ENCODE measurements around the gene FITM1. TPM values are rescaled to one million over a fixed set of nuclear protein-coding genes. Genes with fewer than 3 reads are reported as not detected.

The FITM1 gene
- 0.33 TPM for polyA plus RNA-seq (2013, experiment 1 of 2)
- polyA plus RNA-seq (2013, experiment 2 of 2) = 0.18 TPM

GRCh38 chr14:24130380-24130716, at the start of gene FITM1:
Gene FITM1, plus strand, starts transcription at chr14:24130659. Its CDS starts 905 bp downstream, at chr14:24131564.
- Histone ChIP-seq H3K27me3 (ENCODE audit: control insufficient read depth in 3 of 3, insufficient read depth in 3 of 3, low read depth in 1 of 3, low read length in 3 of 3) (no peaks in the 10 kb centered on the region), H3K36me3 (replicated peaks in 1 of 2; ENCODE audit: control insufficient read depth in 2 of 2, insufficient read depth in 2 of 2, low read length in 2 of 2) (no peaks in the 10 kb centered on the region), H2BK15ac (ENCODE audit: low read length) (no peak within 1 kb of the TSS), H3K4ac (ENCODE audit: low read length) (no peak within 1 kb of the TSS), H3K4me2 (ENCODE audit: insufficient read depth, low read length, poor library complexity, severe bottlenecking) (no peak within 1 kb of the TSS), H4K8ac (ENCODE audit: low read depth, low read length) (no peak within 1 kb of the TSS), H3K9me3 (replicated peaks in 1 of 2; ENCODE audit: control insufficient read depth in 2 of 2, insufficient read depth in 1 of 2, low read depth in 1 of 2, low read length in 2 of 2) (no peaks in the 10 kb centered on the region), H3K14ac (ENCODE audit: low read length) (no peak within 1 kb of the TSS), H2AFZ (ENCODE audit: low read length) (no peak within 1 kb of the TSS), H3K4me1 (ENCODE audit: control insufficient read depth in 2 of 2, insufficient read depth in 1 of 2, low read depth in 1 of 2, low read length in 2 of 2) (peaks cover under 1 to 1% of the 10 kb centered on the region in 2 donors), H3K79me1 (ENCODE audit: low read depth, low read length) (no peaks in the 10 kb centered on the region), H3K4me3 (ENCODE audit: low read length in 2 of 2) (no peak within 1 kb of the TSS), H3K27ac (replicated peaks; ENCODE audit: low read length) (no peak within 1 kb of the TSS), H2AK5ac (ENCODE audit: low read depth, low read length) (no peak within 1 kb of the TSS), H2BK120ac (ENCODE audit: low read depth, low read length) (no peak within 1 kb of the TSS), H4K91ac (ENCODE audit: low read depth, low read length, poor library complexity) (no peak within 1 kb of the TSS), H2BK5ac (ENCODE audit: low read length) (no peak within 1 kb of the TSS), H2BK12ac (ENCODE audit: low read length) (no peak within 1 kb of the TSS), H3K9ac (ENCODE audit: low read depth, low read length, poor library complexity) (no peak within 1 kb of the TSS), H3K18ac (ENCODE audit: low read length) (no peak within 1 kb of the TSS), H3K23ac (ENCODE audit: low read depth, low read length, poor library complexity) (no peak within 1 kb of the TSS)
- no peak for DNase-seq (ENCODE audit: low spot score)
- WGBS, 2 donors (ENCODE audit: extremely low coverage in 2 of 2, insufficient read length in 2 of 2, insufficient replicate concordance in 1 of 2) = no CpG with 5 or more reads among the region's 5 CpGs

GRCh38 chr14:24080888-24081738, 49.3 kb upstream of the FITM1 start:
- Histone ChIP-seq H2BK5ac (ENCODE audit: low read length) (no peak overlapping the region), H2BK15ac (ENCODE audit: low read length) (peak overlapping the region; percentile 51), H2BK120ac (ENCODE audit: low read depth, low read length) (peak overlapping the region; percentile 32), H3K36me3 (replicated peaks in 1 of 2; ENCODE audit: control insufficient read depth in 2 of 2, insufficient read depth in 2 of 2, low read length in 2 of 2) (no peaks in the 10 kb centered on the region), H4K91ac (ENCODE audit: low read depth, low read length, poor library complexity) (no peak overlapping the region), H3K79me1 (ENCODE audit: low read depth, low read length) (no peaks in the 10 kb centered on the region), H3K9ac (ENCODE audit: low read depth, low read length, poor library complexity) (peak overlapping the region; percentile 85), H3K4me1 (ENCODE audit: control insufficient read depth in 2 of 2, insufficient read depth in 1 of 2, low read depth in 1 of 2, low read length in 2 of 2) (peaks cover 22 to 33% of the 10 kb centered on the region in 2 donors), H3K23ac (ENCODE audit: low read depth, low read length, poor library complexity) (peak overlapping the region; percentile 62), H3K14ac (ENCODE audit: low read length) (no peak overlapping the region), H3K4ac (ENCODE audit: low read length) (no peak overlapping the region), H3K27ac (replicated peaks; ENCODE audit: low read length) (no peak overlapping the region), H3K4me2 (ENCODE audit: insufficient read depth, low read length, poor library complexity, severe bottlenecking) (peak overlapping the region; percentile 92), H4K8ac (ENCODE audit: low read depth, low read length) (no peak overlapping the region), H2BK12ac (ENCODE audit: low read length) (peak overlapping the region; percentile 64), H2AFZ (ENCODE audit: low read length) (peak overlapping the region; percentile 96), H2AK5ac (ENCODE audit: low read depth, low read length) (no peak overlapping the region), H3K27me3 (ENCODE audit: control insufficient read depth in 3 of 3, insufficient read depth in 3 of 3, low read depth in 1 of 3, low read length in 3 of 3) (peaks cover 0 to 91% (median 21%) of the 10 kb centered on the region in 3 experiments), H3K18ac (ENCODE audit: low read length) (peak overlapping the region; percentile 83), H3K4me3 (ENCODE audit: low read length in 2 of 2) (peak overlapping the region; percentile 39 to 84), H3K9me3 (replicated peaks in 1 of 2; ENCODE audit: control insufficient read depth in 2 of 2, insufficient read depth in 1 of 2, low read depth in 1 of 2, low read length in 2 of 2) (peaks cover 0 to 5% of the 10 kb centered on the region in 2 donors)
- no CpG with 5 or more reads among the region's 74 CpGs for WGBS, 2 donors (ENCODE audit: extremely low coverage in 2 of 2, insufficient read length in 2 of 2, insufficient replicate concordance in 1 of 2)
- DNase-seq (ENCODE audit: low spot score) = no peak

- H3K9ac ChIP-seq (ENCODE audit: low read depth, low read length, poor library complexity) = peak overlapping the region; percentile 85
- no peak overlapping the region for H4K91ac ChIP-seq (ENCODE audit: low read depth, low read length, poor library complexity)
- no peak overlapping the region for H2BK5ac ChIP-seq (ENCODE audit: low read length)
- H2AK5ac ChIP-seq (ENCODE audit: low read depth, low read length) = no peak overlapping the region
- H3K4ac ChIP-seq (ENCODE audit: low read length) = no peak overlapping the region
- WGBS, 2 donors (ENCODE audit: extremely low coverage in 2 of 2, insufficient read length in 2 of 2, insufficient replicate concordance in 1 of 2) = no CpG with 5 or more reads among the region's 26 CpGs
- peak overlapping the region; percentile 83 for H3K18ac ChIP-seq (ENCODE audit: low read length)
- H3K36me3 ChIP-seq (replicated peaks in 1 of 2; ENCODE audit: control insufficient read depth in 2 of 2, insufficient read depth in 2 of 2, low read length in 2 of 2) = no peaks in the 10 kb centered on the region
- H3K4me3 ChIP-seq (ENCODE audit: low read length in 2 of 2) = peak overlapping the region in 1 of 2 donors; percentile 39
- peak overlapping the region; percentile 62 for H3K23ac ChIP-seq (ENCODE audit: low read depth, low read length, poor library complexity)
- H3K27ac ChIP-seq (replicated peaks; ENCODE audit: low read length) = no peak overlapping the region
- H4K8ac ChIP-seq (ENCODE audit: low read depth, low read length) = no peak overlapping the region
- no peak overlapping the region for H3K14ac ChIP-seq (ENCODE audit: low read length)
- H3K79me1 ChIP-seq (ENCODE audit: low read depth, low read length) = no peaks in the 10 kb centered on the region
- peak overlapping the region; percentile 32 for H2BK120ac ChIP-seq (ENCODE audit: low read depth, low read length)
- H2AFZ ChIP-seq (ENCODE audit: low read length) = peak overlapping the region; percentile 96
- peaks cover 0 to 5% of the 10 kb centered on the region in 2 donors for H3K9me3 ChIP-seq (replicated peaks in 1 of 2; ENCODE audit: control insufficient read depth in 2 of 2, insufficient read depth in 1 of 2, low read depth in 1 of 2, low read length in 2 of 2)
- H3K4me2 ChIP-seq (ENCODE audit: insufficient read depth, low read length, poor library complexity, severe bottlenecking) = peak overlapping the region; percentile 92
- DNase-seq (ENCODE audit: low spot score) = no peak
- peaks cover 0 to 90% (median 21%) of the 10 kb centered on the region in 3 experiments for H3K27me3 ChIP-seq (ENCODE audit: control insufficient read depth in 3 of 3, insufficient read depth in 3 of 3, low read depth in 1 of 3, low read length in 3 of 3)
- no peak overlapping the region for H2BK12ac ChIP-seq (ENCODE audit: low read length)
- H3K4me1 ChIP-seq (ENCODE audit: control insufficient read depth in 2 of 2, insufficient read depth in 1 of 2, low read depth in 1 of 2, low read length in 2 of 2) = peaks cover 25 to 33% of the 10 kb centered on the region in 2 donors
- peak overlapping the region; percentile 51 for H2BK15ac ChIP-seq (ENCODE audit: low read length)
Observed at GRCh38 chr14:24081739-24082211, 48.7 kb upstream of the FITM1 start.

- peak overlapping the region; percentile 11 for H2BK15ac ChIP-seq (ENCODE audit: low read length)
- H3K23ac ChIP-seq (ENCODE audit: low read depth, low read length, poor library complexity) = no peak overlapping the region
- H3K4ac ChIP-seq (ENCODE audit: low read length) = no peak overlapping the region
- no peak overlapping the region for H3K18ac ChIP-seq (ENCODE audit: low read length)
- no peak overlapping the region for H2AFZ ChIP-seq (ENCODE audit: low read length)
- peak overlapping the region; percentile 17 for H2AK5ac ChIP-seq (ENCODE audit: low read depth, low read length)
- H3K9me3 ChIP-seq (replicated peaks in 1 of 2; ENCODE audit: control insufficient read depth in 2 of 2, insufficient read depth in 1 of 2, low read depth in 1 of 2, low read length in 2 of 2) = peaks cover 0 to 5% of the 10 kb centered on the region in 2 donors
- H3K4me2 ChIP-seq (ENCODE audit: insufficient read depth, low read length, poor library complexity, severe bottlenecking) = no peak overlapping the region
- no peak overlapping the region for H3K14ac ChIP-seq (ENCODE audit: low read length)
- H4K91ac ChIP-seq (ENCODE audit: low read depth, low read length, poor library complexity) = no peak overlapping the region
- H2BK5ac ChIP-seq (ENCODE audit: low read length) = peak overlapping the region; percentile 17
- no peak overlapping the region for H4K8ac ChIP-seq (ENCODE audit: low read depth, low read length)
- H3K36me3 ChIP-seq (replicated peaks in 1 of 2; ENCODE audit: control insufficient read depth in 2 of 2, insufficient read depth in 2 of 2, low read length in 2 of 2) = no peaks in the 10 kb centered on the region
- no peak overlapping the region for H2BK120ac ChIP-seq (ENCODE audit: low read depth, low read length)
- H3K79me1 ChIP-seq (ENCODE audit: low read depth, low read length) = no peaks in the 10 kb centered on the region
- H3K27ac ChIP-seq (replicated peaks; ENCODE audit: low read length) = no peak overlapping the region
- no peak for DNase-seq (ENCODE audit: low spot score)
- H3K4me3 ChIP-seq (ENCODE audit: low read length in 2 of 2) = no peak overlapping the region
- no peak overlapping the region for H2BK12ac ChIP-seq (ENCODE audit: low read length)
- H3K27me3 ChIP-seq (ENCODE audit: control insufficient read depth in 3 of 3, insufficient read depth in 3 of 3, low read depth in 1 of 3, low read length in 3 of 3) = peaks cover 0 to 88% (median 21%) of the 10 kb centered on the region in 3 experiments
- WGBS, 2 donors (ENCODE audit: extremely low coverage in 2 of 2, insufficient read length in 2 of 2, insufficient replicate concordance in 1 of 2) = no CpG with 5 or more reads among the region's 5 CpGs
- H3K4me1 ChIP-seq (ENCODE audit: control insufficient read depth in 2 of 2, insufficient read depth in 1 of 2, low read depth in 1 of 2, low read length in 2 of 2) = peaks cover 25 to 33% of the 10 kb centered on the region in 2 donors
- no peak overlapping the region for H3K9ac ChIP-seq (ENCODE audit: low read depth, low read length, poor library complexity)
Observed at GRCh38 chr14:24082411-24083080, 47.9 kb upstream of the FITM1 start.

Data from neuronal stem cell (in vitro differentiated cells).